ENCODE measurements around the gene CDH23. TPM values are rescaled to one million over a fixed set of nuclear protein-coding genes. Genes with fewer than 3 reads are reported as not detected.

The CDH23 gene
- polyA plus RNA-seq, 1 donor (not counting 4 experiments of a cell fraction or from before 2014, with no cell fraction given): 0.01 TPM

DNA sequence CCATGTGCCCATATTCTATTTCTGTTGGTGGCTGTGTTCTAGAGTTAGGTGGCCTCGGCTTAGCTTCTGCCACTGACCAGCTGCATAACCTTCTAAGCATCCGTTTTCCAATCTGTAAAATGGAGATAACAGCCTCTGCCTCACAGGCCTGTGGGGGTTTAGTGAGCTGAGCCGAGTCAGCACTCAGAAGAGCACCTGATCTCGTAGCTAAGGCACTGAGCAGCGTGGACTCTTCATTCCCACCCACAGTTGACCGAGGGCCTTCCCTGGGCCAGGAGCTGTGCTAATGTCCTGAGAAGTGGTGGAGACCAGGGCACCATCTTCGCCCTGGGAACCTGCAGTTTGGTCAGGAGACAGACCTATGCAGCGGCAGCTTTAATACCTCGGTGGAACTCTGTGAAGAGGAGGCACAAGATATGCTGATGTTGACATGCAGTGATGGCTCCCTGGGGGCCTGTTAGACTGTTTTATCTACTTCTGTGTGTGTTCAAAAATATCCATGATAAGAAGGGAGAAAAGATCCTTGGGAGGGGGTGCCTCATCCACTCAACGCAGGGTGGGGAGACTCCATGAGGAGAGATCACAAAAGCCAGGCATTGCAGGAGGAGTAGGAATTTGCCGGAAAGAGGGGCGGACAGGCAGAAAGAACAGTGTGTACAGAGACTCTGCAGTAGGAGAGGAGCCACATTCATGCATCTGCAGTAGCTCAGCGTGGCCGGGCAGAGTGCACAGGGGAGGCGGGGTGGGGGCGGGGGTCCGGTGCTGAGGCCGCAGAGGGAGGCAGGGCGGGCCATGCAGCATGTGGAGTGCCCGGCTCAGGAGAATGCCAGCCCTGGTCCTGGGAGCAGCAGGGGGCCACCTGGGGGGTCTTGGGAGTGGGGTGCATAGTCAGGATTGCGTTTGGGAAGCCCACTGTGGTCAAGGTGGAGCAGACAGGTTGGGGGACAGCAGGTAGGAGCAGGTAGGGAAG lies 186.1 kb downstream of the CDH23 start:
- FAIRE-seq (no peak), DNase-seq (ENCODE audit: low read depth, low spot score) (no peak)
- no peak overlapping the region for H3K4me3 ChIP-seq (ENCODE audit: control insufficient read depth in 2 of 3, extremely low read depth in 1 of 3, insufficient read depth in 2 of 3, low read depth in 1 of 3, low read length in 3 of 3)
- H3K79me2 ChIP-seq (ENCODE audit: control insufficient read depth, insufficient read depth, low read length): no peaks in the 10 kb centered on the region
- H4K20me1 ChIP-seq (ENCODE audit: control insufficient read depth, extremely low read depth, insufficient read depth, low read length): no peaks in the 10 kb centered on the region
- H3K9ac ChIP-seq (ENCODE audit: control insufficient read depth, extremely low read depth, insufficient read depth, low read length): no peak overlapping the region
- no peak overlapping the region for H3K4me2 ChIP-seq (ENCODE audit: control insufficient read depth, extremely low read depth, insufficient read depth, low read depth, low read length)
- no peaks in the 10 kb centered on the region for H3K9me1 ChIP-seq (ENCODE audit: control insufficient read depth, extremely low read depth, insufficient read depth, low read length)
- H3K9me3 ChIP-seq (ENCODE audit: control insufficient read depth, low read depth, low read length): no peaks in the 10 kb centered on the region
- no peaks in the 10 kb centered on the region for H3K36me3 ChIP-seq (ENCODE audit: control insufficient read depth in 2 of 2, extremely low read depth in 1 of 2, insufficient read depth in 2 of 2, low read length in 2 of 2)
- no peak for TF ChIP-seq EZH2 (IDR thresholded peaks at IDR 0.05; ENCODE audit: low read length)
- TF ChIP-seq, protein P1, sequence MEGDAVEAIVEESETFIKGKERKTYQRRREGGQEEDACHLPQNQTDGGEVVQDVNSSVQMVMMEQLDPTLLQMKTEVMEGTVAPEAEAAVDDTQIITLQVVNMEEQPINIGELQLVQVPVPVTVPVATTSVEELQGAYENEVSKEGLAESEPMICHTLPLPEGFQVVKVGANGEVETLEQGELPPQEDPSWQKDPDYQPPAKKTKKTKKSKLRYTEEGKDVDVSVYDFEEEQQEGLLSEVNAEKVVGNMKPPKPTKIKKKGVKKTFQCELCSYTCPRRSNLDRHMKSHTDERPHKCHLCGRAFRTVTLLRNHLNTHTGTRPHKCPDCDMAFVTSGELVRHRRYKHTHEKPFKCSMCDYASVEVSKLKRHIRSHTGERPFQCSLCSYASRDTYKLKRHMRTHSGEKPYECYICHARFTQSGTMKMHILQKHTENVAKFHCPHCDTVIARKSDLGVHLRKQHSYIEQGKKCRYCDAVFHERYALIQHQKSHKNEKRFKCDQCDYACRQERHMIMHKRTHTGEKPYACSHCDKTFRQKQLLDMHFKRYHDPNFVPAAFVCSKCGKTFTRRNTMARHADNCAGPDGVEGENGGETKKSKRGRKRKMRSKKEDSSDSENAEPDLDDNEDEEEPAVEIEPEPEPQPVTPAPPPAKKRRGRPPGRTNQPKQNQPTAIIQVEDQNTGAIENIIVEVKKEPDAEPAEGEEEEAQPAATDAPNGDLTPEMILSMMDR (optimal IDR thresholded peaks at IDR 0.05 in 1 of 3, IDR thresholded peaks at IDR 0.05 in 1 of 3, conservative IDR thresholded peaks at IDR 0.05 in 1 of 3; ENCODE audit: extremely low read depth in 1 of 3, insufficient read depth in 2 of 3, low read length in 3 of 3): no peak
- no peak overlapping the region for H2AFZ ChIP-seq (ENCODE audit: control insufficient read depth, low read length)
- H3K27me3 ChIP-seq (ENCODE audit: control insufficient read depth, extremely low read depth, insufficient read depth, low read length): no peaks in the 10 kb centered on the region
- dilution Hi-C loops (cut with MboI; ENCODE audit: extremely low pct_ligation_motif_present, low sequenced_read_pairs): no loop called here
- H3K27ac ChIP-seq (ENCODE audit: control insufficient read depth, insufficient read depth, low read length): no peak overlapping the region
- no peaks in the 10 kb centered on the region for H3K4me1 ChIP-seq (ENCODE audit: control insufficient read depth, extremely low read depth, insufficient read depth, low read length)

DNA sequence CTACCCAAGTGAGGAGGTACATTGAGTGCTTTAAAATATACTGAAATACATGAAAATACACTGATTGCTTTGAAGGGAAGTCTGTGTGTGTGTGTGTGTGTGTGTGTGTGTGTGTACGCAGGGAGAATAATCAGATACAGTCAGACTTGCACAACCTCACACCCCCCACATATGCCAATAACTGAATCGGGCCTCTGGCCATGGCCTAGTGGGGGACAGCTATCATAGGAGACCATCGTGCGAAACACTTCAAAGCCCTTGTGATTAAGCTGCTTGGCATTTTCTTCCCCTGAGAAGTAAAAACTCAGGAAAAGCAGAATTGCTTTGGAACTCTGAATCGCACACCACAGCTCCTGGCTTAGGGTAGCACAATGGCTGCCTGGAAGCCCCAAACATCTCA lies 187.7 kb downstream of the CDH23 start:
- H3K4me3 ChIP-seq (ENCODE audit: control insufficient read depth in 2 of 3, extremely low read depth in 1 of 3, insufficient read depth in 2 of 3, low read depth in 1 of 3, low read length in 3 of 3): no peak overlapping the region
- no peak overlapping the region for H3K4me2 ChIP-seq (ENCODE audit: control insufficient read depth, extremely low read depth, insufficient read depth, low read depth, low read length)
- FAIRE-seq: no peak
- H3K4me1 ChIP-seq (ENCODE audit: control insufficient read depth, extremely low read depth, insufficient read depth, low read length): no peaks in the 10 kb centered on the region
- H4K20me1 ChIP-seq (ENCODE audit: control insufficient read depth, extremely low read depth, insufficient read depth, low read length): no peaks in the 10 kb centered on the region
- H3K9me1 ChIP-seq (ENCODE audit: control insufficient read depth, extremely low read depth, insufficient read depth, low read length): no peaks in the 10 kb centered on the region
- no peak overlapping the region for H3K9ac ChIP-seq (ENCODE audit: control insufficient read depth, extremely low read depth, insufficient read depth, low read length)
- dilution Hi-C loops (cut with MboI; ENCODE audit: extremely low pct_ligation_motif_present, low sequenced_read_pairs): no loop called here
- no peak for TF ChIP-seq EZH2 (IDR thresholded peaks at IDR 0.05; ENCODE audit: low read length)
- H2AFZ ChIP-seq (ENCODE audit: control insufficient read depth, low read length): no peak overlapping the region
- peaks cover 2% of the 10 kb centered on the region for H3K27me3 ChIP-seq (ENCODE audit: control insufficient read depth, extremely low read depth, insufficient read depth, low read length)
- H3K27ac ChIP-seq (ENCODE audit: control insufficient read depth, insufficient read depth, low read length): no peak overlapping the region
- DNase-seq (ENCODE audit: low read depth, low spot score): no peak
- H3K9me3 ChIP-seq (ENCODE audit: control insufficient read depth, low read depth, low read length): no peaks in the 10 kb centered on the region
- no peaks in the 10 kb centered on the region for H3K36me3 ChIP-seq (ENCODE audit: control insufficient read depth in 2 of 2, extremely low read depth in 1 of 2, insufficient read depth in 2 of 2, low read length in 2 of 2)
- no peaks in the 10 kb centered on the region for H3K79me2 ChIP-seq (ENCODE audit: control insufficient read depth, insufficient read depth, low read length)
